ENCODE data around the gene KMO.

GRCh38 chr1:241603731-241604245, 71.6 kb downstream of the KMO start:
- TF ChIP-seq, protein P1, sequence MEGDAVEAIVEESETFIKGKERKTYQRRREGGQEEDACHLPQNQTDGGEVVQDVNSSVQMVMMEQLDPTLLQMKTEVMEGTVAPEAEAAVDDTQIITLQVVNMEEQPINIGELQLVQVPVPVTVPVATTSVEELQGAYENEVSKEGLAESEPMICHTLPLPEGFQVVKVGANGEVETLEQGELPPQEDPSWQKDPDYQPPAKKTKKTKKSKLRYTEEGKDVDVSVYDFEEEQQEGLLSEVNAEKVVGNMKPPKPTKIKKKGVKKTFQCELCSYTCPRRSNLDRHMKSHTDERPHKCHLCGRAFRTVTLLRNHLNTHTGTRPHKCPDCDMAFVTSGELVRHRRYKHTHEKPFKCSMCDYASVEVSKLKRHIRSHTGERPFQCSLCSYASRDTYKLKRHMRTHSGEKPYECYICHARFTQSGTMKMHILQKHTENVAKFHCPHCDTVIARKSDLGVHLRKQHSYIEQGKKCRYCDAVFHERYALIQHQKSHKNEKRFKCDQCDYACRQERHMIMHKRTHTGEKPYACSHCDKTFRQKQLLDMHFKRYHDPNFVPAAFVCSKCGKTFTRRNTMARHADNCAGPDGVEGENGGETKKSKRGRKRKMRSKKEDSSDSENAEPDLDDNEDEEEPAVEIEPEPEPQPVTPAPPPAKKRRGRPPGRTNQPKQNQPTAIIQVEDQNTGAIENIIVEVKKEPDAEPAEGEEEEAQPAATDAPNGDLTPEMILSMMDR (IDR thresholded peaks at IDR 0.05), result no peak
- TF ChIP-seq POLR2A (IDR thresholded peaks at IDR 0.05), result no peak

Data from adrenal gland (tissue), 5 donors.